CD4-positive, alpha-beta T cell treated with Interleukin-1 beta for 1 hour (primary cell): ENCODE data around the gene GALC.

Source experiments
- DNase-seq, 2 donors: peaks; one replicate each; pipeline ENCODE4 v3.0.0-alpha.2; 2020 to 2022

Gene GALC

GRCh38 chr14:87952307-87953094, 40.5 kb downstream of the GALC start:
- peak in 1 of 2 donors; percentile 42 for DNase-seq

GRCh38 chr14:87944987-87945604, 47.9 kb downstream of the GALC start:
- peak in 1 of 2 donors; percentile 61 for DNase-seq

DNA sequence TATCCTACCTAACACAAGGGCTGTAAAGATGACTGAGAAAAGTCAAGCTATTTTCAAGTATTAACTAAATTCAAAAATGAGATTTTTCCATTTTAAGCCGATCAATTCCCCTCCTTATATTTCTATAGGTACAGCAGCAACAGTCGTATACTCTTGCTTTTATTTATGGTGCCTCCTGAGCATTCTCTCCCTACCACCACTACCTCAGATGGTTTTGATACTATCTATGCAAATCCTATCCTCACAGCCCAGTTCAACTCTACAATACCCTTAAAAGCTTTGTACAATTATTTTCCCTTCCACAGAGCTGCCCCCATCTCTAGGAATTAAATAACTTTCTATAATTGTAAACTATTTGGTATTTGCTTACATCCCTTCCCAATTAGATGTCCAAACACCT, 52.1 kb downstream of the GALC start:
- no peak for DNase-seq

DNA sequence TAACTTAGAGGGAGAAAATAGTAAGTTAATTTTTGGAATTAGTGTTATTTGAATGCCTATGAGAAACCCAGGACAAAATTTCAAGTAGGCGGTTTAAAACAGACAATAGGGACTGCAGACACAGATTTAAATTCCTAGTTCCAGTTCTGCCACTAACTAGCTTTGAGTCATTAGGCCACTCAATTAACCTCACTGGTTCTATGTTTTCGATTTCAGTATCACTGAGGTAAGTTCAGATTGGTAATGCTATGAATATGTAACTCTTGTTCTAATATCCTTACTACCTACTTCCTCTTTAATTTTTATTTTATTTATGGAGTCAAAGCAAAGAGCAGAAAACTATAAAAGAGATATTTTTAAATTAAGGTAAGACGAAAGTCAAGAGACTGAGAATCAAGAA, 52.6 kb downstream of the GALC start:
- no peak for DNase-seq

DNA sequence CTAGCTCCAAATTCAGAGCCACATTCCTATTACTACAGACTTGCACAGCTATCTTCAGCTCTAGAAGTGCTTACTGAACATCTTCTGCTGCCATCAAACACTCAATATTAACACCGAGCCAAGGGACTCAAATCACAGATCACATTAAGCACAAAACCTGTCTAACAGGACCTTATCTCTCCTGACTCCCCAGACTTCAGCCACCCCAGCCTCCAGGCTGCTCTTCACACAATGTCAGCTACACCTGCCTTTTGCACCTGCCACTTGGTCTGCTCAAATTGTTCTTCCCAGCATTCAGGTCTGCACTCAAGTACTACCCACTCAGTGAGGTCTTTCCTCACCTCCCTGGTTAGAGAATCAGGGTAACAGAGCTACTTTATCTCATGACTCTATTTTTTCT, 57.1 kb downstream of the GALC start:
- no peak for DNase-seq

DNA sequence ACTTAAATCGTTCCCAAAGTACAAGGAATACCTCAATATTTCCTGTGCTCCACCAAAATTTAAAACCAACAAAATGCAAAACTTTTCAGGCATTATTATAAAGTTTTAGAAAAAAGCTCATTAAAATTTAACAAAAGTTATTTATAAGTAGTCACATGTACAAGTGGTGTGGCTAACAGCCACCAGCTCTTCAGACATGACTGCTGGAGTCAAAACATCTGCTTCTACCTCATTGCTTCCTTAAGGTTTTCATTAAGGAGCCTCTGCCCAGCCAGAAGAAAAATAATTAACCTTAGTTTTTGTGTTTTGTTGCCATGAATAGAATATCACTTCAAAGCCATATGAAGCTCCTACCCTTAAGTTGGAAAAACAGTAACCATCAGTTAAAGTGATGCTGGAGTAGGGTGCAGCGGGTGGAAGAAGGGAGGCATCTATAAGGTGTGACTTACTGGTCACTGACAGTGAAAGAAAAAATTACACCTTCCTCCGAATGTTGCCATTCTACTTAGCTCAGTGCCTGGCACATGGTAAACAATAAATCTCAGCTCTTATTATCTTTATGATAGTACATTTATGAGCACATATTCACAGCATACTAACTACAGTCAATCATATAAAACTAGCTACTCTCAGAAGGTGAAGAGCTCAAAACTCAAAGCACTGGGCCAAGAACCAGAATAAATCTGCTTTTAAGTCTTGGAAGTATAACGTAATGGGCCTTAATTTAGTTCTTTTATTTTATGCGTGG, 57.7 kb downstream of the GALC start:
- DNase-seq, result no peak

GRCh38 chr14:87934185-87934584, 58.8 kb downstream of the GALC start:
- no peak for DNase-seq

DNA sequence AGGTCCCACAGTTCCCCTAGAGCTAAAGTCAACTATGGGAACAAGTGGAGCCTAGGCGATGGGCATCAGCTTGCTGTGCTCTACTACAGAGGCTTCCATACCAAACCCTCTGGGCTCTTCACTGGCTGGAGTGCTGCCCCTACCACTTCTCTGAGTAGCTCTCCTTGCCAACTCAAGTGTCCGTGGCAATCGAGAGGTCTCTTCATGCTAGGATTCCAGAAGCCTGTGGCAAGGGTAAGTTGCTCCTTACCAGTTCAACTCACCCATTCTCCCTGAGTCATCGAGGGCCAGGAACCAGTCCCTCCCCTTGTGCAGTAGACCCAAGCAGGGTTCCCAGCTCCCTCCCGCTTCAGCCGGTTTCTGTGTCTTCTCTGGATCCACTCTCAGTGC, 76.1 kb downstream of the GALC start:
- DNase-seq, result no peak

DNA sequence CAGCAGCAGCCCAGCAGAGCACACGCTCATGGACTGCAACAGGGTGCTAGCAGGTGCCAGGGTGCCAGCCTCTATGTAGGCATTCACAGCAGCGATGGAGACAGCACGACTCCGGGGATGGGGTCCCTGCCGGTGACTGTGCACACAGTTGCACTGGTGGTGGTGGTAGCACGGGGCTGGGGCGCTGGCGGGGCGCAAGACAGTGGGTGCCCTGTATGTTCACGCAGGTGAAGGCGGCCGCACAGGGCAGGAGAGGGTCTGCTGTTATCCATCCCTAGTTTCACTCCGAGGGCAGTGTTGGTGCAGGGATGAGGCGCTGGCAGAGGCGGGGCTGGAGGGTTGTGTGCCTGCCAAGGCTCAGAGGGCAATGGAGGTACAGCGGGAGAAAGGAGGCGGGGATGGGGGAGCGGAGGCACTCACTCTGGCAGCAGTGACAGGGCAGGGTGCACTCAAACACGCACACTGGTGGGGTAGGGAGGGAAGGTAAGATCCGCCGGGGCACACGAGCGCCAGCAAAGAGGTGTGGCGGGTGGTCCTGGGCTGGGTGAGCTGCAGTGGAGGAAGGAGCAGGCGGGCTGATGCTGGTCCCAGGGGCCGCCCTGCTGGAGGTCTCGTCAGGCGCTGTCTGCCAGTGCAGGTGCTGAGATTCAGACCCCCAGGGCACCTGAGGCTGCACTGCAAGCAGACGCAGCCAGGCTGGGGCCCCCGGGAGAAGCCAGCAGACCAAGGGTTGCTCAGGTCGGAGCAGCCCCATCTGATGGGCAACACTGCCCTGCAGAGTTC, 76.7 kb downstream of the GALC start:
- no peak for DNase-seq

DNA sequence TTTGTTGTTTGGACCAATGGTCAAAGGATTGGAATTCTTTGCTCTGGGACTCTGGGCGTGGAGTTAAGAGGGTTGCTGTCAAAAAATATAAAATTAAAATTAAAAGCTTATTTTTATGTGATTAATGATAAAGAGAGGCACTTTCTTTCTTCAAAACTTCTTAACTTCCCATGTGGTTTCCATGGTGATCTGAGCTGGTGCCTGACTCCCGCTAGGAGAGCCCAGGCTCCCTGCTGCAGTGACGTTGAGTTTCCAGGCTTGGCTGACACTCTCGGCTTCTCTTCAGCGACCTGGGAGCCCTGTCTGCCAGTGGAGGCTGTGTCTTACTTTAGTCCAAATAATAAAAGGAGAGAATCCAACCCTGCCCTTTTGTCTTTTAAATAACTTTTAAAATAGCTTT, 84.4 kb downstream of the GALC start:
- DNase-seq, result no peak

GRCh38 chr14:87901652-87902051, 91.3 kb downstream of the GALC start:
- no peak for DNase-seq

DNA sequence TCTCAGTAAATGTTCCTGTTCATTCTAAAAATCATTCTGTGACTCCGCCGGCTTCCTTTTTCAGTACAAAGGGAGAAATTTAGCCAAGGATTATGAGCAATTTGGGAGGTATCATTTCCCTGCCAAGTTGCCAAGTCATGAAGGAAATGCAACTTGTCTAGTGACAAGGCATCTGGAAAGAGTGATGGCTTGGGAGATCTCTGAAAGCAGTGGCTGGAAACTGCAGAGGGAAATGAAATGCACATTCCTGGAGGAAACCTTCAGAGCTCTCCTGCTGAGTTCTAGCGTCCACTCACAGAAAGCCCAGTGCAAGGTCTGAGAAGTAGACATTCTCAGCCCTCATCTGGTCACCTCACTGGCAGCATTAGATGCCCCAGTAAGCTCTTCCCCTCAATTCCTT, 91.7 kb downstream of the GALC start:
- no peak for DNase-seq

DNA sequence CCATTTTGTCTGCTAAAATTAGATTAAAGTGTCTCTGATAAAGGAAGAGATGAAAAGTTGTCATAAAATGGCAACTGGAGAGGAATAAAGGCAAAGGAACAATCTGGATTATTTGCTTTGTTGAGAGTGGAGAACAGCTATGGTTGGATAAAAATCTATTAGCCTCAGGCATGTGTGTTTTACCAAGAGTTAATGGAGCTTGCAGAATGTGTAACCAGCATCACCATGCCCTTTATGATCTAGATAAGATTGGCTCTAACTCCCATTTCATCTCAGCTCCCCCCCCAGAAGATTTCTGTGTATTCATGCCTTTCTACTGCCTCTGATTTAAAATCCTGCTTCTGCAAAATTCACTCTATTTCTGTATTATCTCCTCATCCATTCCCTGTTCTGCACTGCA, 93.8 kb downstream of the GALC start:
- DNase-seq, result no peak

DNA sequence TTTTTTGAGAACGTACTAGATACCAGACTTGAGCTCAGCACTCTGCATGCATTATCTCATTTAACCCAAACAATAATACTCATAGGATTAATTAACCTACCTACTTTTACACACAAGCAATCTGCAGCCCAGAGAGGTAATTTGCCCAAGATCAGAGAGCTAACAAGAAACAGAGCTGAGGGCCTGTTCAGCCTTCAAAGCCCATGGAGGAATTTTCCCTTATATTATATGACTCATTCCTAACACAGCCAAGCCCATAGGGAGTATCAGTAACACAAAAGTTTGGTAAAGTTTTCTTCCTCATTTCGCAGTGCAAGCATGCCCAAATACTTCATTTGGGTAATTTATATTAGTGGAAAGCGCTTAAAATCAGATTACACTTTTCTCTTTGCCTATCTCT, 94.7 kb downstream of the GALC start:
- DNase-seq, result no peak

DNA sequence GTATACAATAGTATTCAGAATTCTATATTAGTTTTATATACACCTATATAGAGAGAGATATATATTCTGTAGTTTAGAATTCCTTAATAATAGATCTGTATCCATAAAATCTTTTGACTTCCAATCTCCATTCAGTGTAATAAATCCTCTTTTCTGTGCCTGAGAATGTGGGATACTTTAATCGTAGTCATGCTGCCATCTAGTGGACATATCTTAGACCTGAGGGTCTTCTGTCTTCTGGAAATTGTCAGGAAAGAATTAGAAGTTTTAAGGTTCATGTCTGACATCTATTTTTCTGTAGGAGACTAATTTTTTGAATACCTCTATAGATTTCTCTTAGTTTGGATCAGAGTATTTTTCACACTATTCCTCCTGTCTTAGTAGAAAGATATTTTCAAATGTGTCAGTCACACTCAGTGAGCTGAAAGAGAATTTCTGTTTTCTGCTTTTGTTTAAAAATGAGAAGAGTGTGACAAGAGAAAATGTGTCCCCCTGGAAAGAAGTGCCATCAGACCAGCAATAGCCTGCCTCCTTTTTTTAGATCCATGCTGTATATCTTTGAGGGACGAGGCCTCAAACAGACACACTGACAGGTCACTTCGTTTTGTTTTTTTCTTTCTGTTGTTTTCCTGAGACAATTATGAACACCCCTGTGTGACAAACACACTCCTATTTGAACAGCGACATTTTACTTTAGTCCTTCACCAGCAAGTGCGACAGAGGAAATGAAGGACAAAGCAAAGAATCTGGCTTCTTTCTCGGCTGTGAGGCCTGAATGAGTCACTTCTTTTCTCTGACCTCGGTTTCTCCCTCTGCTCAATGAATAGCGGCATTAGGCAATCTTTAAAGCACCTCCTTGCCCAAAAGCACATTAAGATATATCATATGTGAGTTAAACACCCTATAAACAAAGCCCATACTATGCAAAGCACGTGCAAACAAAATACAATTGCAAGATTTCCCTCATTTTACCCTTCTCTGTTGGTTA, 96.3 kb downstream of the GALC start:
- peak in 1 of 2 donors; percentile 31 for DNase-seq

DNA sequence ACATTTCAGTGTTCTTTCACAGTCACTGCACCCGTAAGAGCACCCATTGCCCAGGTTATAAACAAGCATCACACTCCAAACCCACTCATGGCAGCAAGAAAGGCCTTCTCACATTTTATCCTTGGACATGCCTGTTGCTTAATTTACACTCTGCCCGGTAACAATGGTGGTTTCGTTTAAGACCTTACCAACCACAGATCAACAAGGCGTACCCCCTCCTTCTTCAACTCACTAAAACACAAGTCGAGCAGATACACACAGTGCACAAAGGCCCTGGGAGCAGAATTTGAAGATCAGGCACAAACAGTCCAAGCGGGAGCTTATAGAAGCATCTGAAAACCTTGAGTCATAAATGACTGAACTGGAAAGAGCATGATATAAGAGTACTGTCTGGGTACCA, 98.1 kb downstream of the GALC start:
- no peak for DNase-seq

DNA sequence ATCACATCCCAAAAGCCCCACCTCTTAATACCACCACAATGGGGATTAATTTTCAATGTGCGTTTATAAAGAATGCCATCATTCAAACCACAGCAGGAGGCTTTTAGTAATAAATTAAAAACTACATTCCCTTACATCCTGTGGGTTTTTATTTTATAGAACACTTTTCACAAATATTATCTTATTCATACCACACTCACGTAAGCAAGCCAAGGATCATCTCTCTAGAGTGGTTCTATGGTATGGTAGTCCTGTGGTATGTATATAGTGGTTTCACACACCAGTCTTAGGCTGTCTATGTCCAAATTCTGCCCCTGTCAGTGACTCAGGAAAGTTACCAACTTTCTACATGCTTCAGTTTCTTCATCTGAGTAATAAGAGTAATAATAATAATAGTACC, 100.2 kb downstream of the GALC start:
- DNase-seq, result no peak

DNA sequence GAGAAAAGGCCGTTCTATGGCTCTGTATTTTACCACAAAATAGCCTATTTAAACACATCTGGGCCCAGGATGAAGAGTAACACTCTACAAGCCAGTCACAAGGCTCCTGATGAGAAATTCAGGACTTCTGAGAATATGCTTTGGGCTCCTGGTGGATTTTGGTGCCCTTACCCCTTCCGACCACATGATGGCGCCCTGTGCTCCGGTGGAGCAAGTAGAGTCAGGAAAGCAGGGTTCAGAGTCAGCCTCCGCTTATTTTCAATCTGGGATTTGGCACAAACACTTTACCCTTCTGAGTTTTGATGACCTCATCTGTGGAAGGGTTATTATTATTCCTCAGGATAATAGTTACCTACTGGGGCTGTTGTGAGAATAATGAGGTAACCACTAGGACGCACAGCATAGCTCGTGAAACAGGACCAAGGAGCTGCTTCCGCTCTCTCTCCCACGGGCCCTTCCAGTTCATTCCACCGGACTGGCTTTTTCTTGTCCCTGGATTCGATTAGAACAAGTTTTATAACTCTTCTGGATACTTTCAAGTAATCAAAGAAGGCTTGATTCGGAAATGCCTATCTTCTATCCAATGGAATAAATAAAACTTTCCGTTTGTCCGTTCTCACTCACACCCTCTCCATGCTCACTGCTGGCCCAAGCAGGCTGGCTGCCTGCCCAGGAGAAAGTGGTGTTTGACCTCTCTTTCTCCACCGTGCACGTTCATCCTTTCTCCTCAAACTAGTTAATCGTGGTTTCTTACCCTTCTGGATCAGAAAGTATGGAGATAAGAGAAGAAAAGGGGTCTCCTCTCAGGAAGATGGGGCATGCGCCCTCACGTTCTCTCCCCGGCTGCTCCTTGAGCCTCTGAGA, 104.6 kb downstream of the GALC start:
- no peak for DNase-seq

DNA sequence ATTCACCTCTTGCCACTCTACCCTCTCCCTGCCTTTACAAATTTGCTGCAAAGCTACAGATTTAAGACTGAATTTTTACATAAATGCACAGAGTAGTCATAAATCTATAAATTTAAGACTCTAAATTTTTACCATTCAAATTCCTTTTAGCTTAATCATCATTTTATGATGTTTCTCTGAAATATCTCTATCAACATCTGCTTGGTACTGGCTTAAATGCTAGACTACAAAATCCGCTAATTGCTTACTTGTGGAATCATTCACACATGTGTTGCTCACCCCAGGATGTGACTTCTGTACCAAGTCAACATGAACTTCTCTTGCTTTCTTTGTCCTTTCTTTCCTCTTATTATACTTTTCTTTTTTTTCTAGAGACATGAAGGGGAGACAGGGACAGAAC, 109.2 kb downstream of the GALC start:
- DNase-seq, result no peak
